ENCODE data around the gene CPN2. TPM values are rescaled to one million over a fixed set of nuclear protein-coding genes. Genes with fewer than 3 reads are reported as not detected.

The CPN2 gene
- total and polyA plus RNA-seq, 4 donors: 20.4 to 196 (median 128) TPM

DNA sequence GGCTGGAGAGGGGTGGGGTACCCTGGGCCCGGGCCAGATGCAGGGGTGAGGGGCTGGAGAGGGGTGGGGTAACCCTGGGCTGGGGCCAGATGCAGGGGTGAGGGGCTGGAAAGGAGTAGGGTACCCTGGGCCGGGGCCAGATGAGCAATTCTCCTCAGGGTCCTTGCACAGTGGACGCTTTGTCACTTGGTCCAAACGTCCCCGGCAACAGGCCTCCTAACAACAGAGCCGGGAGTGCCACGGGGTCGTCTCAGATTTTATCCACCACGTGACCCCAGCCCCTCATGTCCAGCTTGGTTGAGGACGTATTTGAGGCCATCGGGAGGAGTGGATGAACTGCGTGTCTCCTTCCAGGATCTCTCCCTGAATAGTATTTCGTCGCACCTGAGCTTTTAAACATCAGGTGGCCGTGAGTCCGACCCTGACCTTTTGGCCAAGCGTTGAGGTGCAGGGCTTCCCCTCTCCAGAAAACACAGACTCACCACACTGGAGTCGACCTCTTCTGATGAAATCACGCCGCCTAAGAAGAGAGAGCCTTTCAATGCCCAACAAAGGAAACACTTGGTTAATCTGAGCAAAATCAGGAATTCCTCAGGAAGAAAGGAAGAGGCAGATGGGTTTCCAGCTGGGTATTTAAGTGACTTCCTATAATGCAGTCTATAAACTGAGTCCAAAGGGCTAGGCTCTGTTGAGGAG lies 31.2 kb upstream of the CPN2 start:
- Histone ChIP-seq H3K4me3 (ENCODE audit: low read depth in 1 of 3, low read length in 3 of 3) (no peak overlapping the region), H3K4me1 (ENCODE audit: control insufficient read depth in 4 of 4, insufficient read depth in 4 of 4, low read length in 3 of 4) (no peaks in the 10 kb centered on the region), H3K36me3 (ENCODE audit: control insufficient read depth in 4 of 4, insufficient read depth in 3 of 4, low read depth in 1 of 4, low read length in 3 of 4) (no peaks in the 10 kb centered on the region), H3K27ac (ENCODE audit: low read depth in 1 of 2, low read length in 2 of 2) (no peak overlapping the region), H3K27me3 (ENCODE audit: control insufficient read depth in 4 of 4, insufficient read depth in 4 of 4, low read length in 3 of 4) (peaks cover 0 to 2% (median 0%) of the 10 kb centered on the region in 4 donors), H3K9me3 (ENCODE audit: control insufficient read depth in 4 of 4, low read length in 3 of 4) (no peaks in the 10 kb centered on the region), H3K9ac (ENCODE audit: low read depth in 1 of 2, low read length in 2 of 2) (no peak overlapping the region)
- DNase-seq (ENCODE audit: low spot score): no peak
- TF ChIP-seq RAD21 (IDR thresholded peaks at IDR 0.05) (no peak), YY1 (IDR thresholded peaks at IDR 0.05) (no peak), NR2F2 (IDR thresholded peaks at IDR 0.05) (no peak), RXRA (IDR thresholded peaks at IDR 0.05) (no peak), HNF4G (IDR thresholded peaks at IDR 0.05) (no peak), EGR1 (IDR thresholded peaks at IDR 0.05; ENCODE audit: low read depth in 2 of 2) (no peak), REST (IDR thresholded peaks at IDR 0.05) (no peak), FOXA1 (IDR thresholded peaks at IDR 0.05) (no peak), ZBTB33 (IDR thresholded peaks at IDR 0.05) (no peak), HNF4A (conservative IDR thresholded peaks at IDR 0.05) (no peak), SP1 (IDR thresholded peaks at IDR 0.05) (no peak), GABPA (IDR thresholded peaks at IDR 0.05 in 1 of 2, conservative IDR thresholded peaks at IDR 0.05 in 1 of 2) (no peak), ATF3 (IDR thresholded peaks at IDR 0.05) (no peak), FOXA2 (IDR thresholded peaks at IDR 0.05) (no peak)
- TF ChIP-seq, protein P1, sequence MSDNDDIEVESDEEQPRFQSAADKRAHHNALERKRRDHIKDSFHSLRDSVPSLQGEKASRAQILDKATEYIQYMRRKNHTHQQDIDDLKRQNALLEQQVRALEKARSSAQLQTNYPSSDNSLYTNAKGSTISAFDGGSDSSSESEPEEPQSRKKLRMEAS (IDR thresholded peaks at IDR 0.05): no peak
- WGBS: 64% methylated on average over 20 of the region's 20 CpGs

- Histone ChIP-seq H3K4me1 (ENCODE audit: control insufficient read depth in 4 of 4, insufficient read depth in 4 of 4, low read length in 3 of 4) (no peaks in the 10 kb centered on the region), H3K27me3 (ENCODE audit: control insufficient read depth in 4 of 4, insufficient read depth in 4 of 4, low read length in 3 of 4) (peaks cover 0 to 2% (median 0%) of the 10 kb centered on the region in 4 donors), H3K9me3 (ENCODE audit: control insufficient read depth in 4 of 4, low read length in 3 of 4) (no peaks in the 10 kb centered on the region), H3K27ac (ENCODE audit: low read depth in 1 of 2, low read length in 2 of 2) (no peak overlapping the region), H3K36me3 (ENCODE audit: control insufficient read depth in 4 of 4, insufficient read depth in 3 of 4, low read depth in 1 of 4, low read length in 3 of 4) (no peaks in the 10 kb centered on the region), H3K9ac (ENCODE audit: low read depth in 1 of 2, low read length in 2 of 2) (no peak overlapping the region), H3K4me3 (ENCODE audit: low read depth in 1 of 3, low read length in 3 of 3) (no peak overlapping the region)
- 76% methylated on average over 17 of the region's 17 CpGs for WGBS
- DNase-seq (ENCODE audit: low spot score): no peak
- no peak for TF ChIP-seq SP1 (IDR thresholded peaks at IDR 0.05)
- TF ChIP-seq JUND (IDR thresholded peaks at IDR 0.05): no peak
- no peak for TF ChIP-seq TAF1 (conservative IDR thresholded peaks at IDR 0.05)
- TF ChIP-seq YY1 (IDR thresholded peaks at IDR 0.05): no peak
- no peak for TF ChIP-seq RAD21 (IDR thresholded peaks at IDR 0.05)
- no peak for TF ChIP-seq ZBTB33 (IDR thresholded peaks at IDR 0.05)
- TF ChIP-seq FOXA1 (IDR thresholded peaks at IDR 0.05): no peak
- TF ChIP-seq FOXA2 (IDR thresholded peaks at IDR 0.05): no peak
- TF ChIP-seq REST (IDR thresholded peaks at IDR 0.05): no peak
- no peak for TF ChIP-seq CTCF (IDR thresholded peaks at IDR 0.05; ENCODE audit: low read depth, low read length, missing input control)
- TF ChIP-seq HNF4G (IDR thresholded peaks at IDR 0.05): no peak
Observed at GRCh38 chr3:194381460-194381875, 30.3 kb upstream of the CPN2 start.

Data from liver (tissue), 9 donors.